ENCODE measurements around the gene KIF5B.

GRCh38 chr10:32056136-32057035, at the start of gene KIF5B:
- no peak for TF ChIP-seq CTCF (IDR thresholded peaks at IDR 0.05; ENCODE audit: low read length)
- no peak for TF ChIP-seq EZH2 (optimal IDR thresholded peaks at IDR 0.05; ENCODE audit: low read depth, low read length)
- no peak for TF ChIP-seq EZH2phosphoT487 (IDR thresholded peaks at IDR 0.05; ENCODE audit: low read length)
